Stomach smooth muscle (tissue), 2 donors: ENCODE results near the gene PROM2.

Experiments
- H3K27ac ChIP-seq: one replicate; pipeline ENCODE4 v1.7.0; 2013; ENCODE audit warnings: mild to moderate bottlenecking, low read length, inconsistent platforms
- H3K27me3 ChIP-seq, 2 donors: one replicate each; pipeline ENCODE4 v1.7.0; 2013; ENCODE audit warnings: low read length in 2 of 2; ENCODE audit not compliant: insufficient read depth in 2 of 2, control insufficient read depth in 1 of 2
- H3K36me3 ChIP-seq, 2 donors: one replicate each; pipeline ENCODE4 v1.7.0; 2013; ENCODE audit warnings: low read length in 2 of 2; ENCODE audit not compliant: control insufficient read depth in 2 of 2, insufficient read depth in 2 of 2
- H3K4me1 ChIP-seq: one replicate; pipeline ENCODE4 v1.7.0; 2013; ENCODE audit warnings: low read length; ENCODE audit not compliant: control insufficient read depth, insufficient read depth
- H3K4me3 ChIP-seq, 2 donors: one replicate each; pipeline ENCODE4 v1.7.0; 2013; ENCODE audit warnings: low read length in 2 of 2
- H3K9ac ChIP-seq, 2 donors: one replicate each; pipeline ENCODE4 v1.7.0; 2013; ENCODE audit warnings: low read length in 2 of 2, mild to moderate bottlenecking in 1 of 2
- H3K9me3 ChIP-seq, 2 donors: one replicate each; pipeline ENCODE4 v1.7.0; 2013; ENCODE audit warnings: low read length in 2 of 2; ENCODE audit not compliant: control insufficient read depth in 2 of 2
- donor health status: healthy.
- donor health status: Pancreatic carcinoma.

The PROM2 gene

GRCh38 chr2:95277246-95277906 lies 3.1 kb downstream of the PROM2 start:
- Histone ChIP-seq H3K4me1 (no peaks in the 10 kb centered on the region), H3K27ac (no peak overlapping the region), H3K27me3 (no peaks in the 10 kb centered on the region), H3K9me3 (no peaks in the 10 kb centered on the region), H3K4me3 (no peak overlapping the region), H3K9ac (no peak overlapping the region), H3K36me3 (no peaks in the 10 kb centered on the region)

DNA sequence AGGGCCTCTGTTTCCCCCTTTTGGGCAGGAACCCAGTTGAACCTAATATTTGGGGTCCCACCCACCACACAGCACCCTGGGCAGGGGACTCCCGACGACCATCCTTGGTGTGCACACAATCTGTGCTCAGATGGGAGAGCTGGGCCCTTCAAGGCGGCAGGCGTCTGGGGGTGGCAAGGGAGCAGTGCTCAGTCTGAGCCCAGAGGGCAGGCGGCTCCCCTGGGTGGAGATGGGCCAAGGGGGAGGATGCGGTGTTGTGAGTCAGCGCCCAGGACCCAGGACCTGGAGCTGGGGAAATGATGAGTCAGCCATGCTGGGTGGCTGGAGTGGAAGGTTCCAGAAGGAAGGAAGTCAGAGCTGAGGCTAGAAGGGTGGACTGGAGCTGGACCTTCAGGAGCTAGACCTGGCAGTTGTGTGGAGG lies 3.8 kb downstream of the PROM2 start:
- Histone ChIP-seq H3K9ac (no peak overlapping the region), H3K27ac (no peak overlapping the region), H3K36me3 (no peaks in the 10 kb centered on the region), H3K27me3 (no peaks in the 10 kb centered on the region), H3K4me3 (no peak overlapping the region), H3K9me3 (no peaks in the 10 kb centered on the region), H3K4me1 (no peaks in the 10 kb centered on the region)

DNA sequence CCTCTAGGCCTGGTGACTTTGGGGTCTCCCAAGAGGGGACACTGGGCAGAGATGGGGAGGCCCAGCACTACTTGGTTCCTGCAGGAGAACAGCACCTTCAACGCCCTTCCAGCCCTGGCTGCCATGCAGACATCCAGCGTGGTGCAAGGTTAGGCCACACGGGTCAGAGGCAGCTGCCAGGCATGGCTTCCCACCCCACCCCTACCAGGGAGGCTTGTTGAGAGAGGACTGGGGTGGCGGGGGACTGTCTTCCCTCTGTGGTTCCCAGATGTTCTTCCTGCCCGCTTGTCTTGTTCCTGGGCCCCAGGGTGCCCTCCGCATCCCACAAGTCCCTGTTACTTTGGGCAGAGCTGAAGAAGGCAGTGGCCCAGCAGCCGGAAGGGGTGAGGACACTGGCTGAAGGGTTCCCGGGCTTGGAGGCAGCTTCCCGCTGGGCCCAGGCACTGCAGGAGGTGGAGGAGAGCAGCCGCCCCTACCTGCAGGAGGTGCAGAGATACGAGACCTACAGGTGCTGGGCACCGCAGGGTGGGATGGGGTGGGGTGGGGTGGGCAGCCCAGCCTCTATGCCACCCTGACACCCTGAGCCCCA lies 4.5 kb downstream of the PROM2 start:
- Histone ChIP-seq H3K9ac (no peak overlapping the region), H3K4me1 (no peaks in the 10 kb centered on the region), H3K4me3 (no peak overlapping the region)

GRCh38 chr2:95279435-95280035 lies 5.3 kb downstream of the PROM2 start:
- H3K9me3 ChIP-seq: no peaks in the 10 kb centered on the region
- no peak overlapping the region for H3K27ac ChIP-seq
- no peaks in the 10 kb centered on the region for H3K4me1 ChIP-seq
- no peak overlapping the region for H3K9ac ChIP-seq
- no peaks in the 10 kb centered on the region for H3K27me3 ChIP-seq
- no peak overlapping the region for H3K4me3 ChIP-seq
- no peaks in the 10 kb centered on the region for H3K36me3 ChIP-seq

More for the DNA sequence above, 4.5 kb downstream of the PROM2 start:
- H3K27ac ChIP-seq: no peak overlapping the region
- no peaks in the 10 kb centered on the region for H3K27me3 ChIP-seq
- H3K36me3 ChIP-seq: no peaks in the 10 kb centered on the region
- H3K9me3 ChIP-seq: no peaks in the 10 kb centered on the region

DNA sequence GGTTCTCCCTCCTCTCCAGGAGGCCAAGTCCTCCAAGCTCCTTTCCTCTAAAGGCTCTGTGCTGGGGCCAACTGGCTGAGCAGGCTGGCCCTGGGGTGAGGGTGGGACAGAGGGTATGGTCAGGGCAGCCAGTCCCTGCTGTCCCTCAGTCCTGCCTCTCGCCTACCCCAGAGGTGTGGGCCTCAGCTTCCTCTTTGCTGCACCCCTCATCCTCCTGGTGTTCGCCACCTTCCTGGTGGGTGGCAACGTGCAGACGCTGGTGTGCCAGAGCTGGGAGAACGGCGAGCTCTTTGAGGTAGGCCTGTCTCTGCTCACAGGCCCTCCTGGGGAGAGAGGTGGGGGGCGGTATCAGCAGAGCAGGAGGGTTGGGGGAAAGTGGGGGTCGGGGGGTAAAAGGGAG lies 6.8 kb downstream of the PROM2 start:
- H3K27ac ChIP-seq: no peak overlapping the region
- H3K36me3 ChIP-seq: no peaks in the 10 kb centered on the region

DNA sequence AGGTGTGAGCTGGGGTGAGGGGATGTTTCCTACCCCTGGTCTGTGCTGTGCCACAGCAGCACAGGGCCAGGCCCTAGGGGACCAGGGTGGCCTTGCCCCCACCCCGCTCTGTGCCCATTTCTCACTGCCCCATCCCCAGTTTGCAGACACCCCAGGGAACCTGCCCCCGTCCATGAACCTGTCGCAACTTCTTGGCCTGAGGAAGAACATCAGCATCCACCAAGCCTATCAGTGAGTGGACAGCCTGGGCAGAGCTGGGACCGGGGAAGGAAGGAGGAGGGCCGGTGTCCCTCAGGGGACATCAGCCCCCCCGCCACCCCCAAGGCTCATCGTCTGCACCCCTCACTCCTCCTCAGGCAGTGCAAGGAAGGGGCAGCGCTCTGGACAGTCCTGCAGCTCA lies 7.5 kb downstream of the PROM2 start:
- H3K4me1 ChIP-seq: no peaks in the 10 kb centered on the region
- H3K27ac ChIP-seq: no peak overlapping the region
- H3K4me3 ChIP-seq: no peak overlapping the region
- H3K27me3 ChIP-seq: no peaks in the 10 kb centered on the region
- H3K9ac ChIP-seq: no peak overlapping the region
- H3K9me3 ChIP-seq: no peaks in the 10 kb centered on the region
- H3K36me3 ChIP-seq: no peaks in the 10 kb centered on the region

More for the DNA sequence above, 6.8 kb downstream of the PROM2 start:
- Histone ChIP-seq H3K9me3 (no peaks in the 10 kb centered on the region), H3K4me1 (no peaks in the 10 kb centered on the region), H3K4me3 (no peak overlapping the region), H3K9ac (no peak overlapping the region), H3K27me3 (no peaks in the 10 kb centered on the region)

DNA sequence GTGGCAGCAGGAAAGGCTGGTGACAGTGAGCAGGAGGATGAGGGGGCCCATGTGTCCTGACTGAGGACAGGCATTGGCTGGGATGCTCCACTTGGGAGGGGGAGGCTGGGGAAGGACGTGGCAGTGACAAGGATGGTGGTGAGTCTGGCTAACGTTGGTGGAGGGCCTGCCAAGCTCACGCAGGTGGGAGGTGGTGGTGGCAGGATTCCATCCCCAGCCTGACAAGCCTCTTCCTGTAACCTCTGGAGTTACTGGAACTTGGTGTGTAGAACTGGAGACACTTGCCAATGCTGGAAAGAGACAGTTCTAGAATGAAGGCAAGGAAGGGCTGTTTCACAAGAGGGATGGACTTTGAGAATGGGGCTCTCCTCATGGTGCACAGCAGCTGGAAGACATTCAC lies 8.2 kb downstream of the PROM2 start:
- no peaks in the 10 kb centered on the region for H3K9me3 ChIP-seq
- no peak overlapping the region for H3K27ac ChIP-seq
- no peaks in the 10 kb centered on the region for H3K27me3 ChIP-seq
- H3K4me3 ChIP-seq: no peak overlapping the region
- H3K4me1 ChIP-seq: no peaks in the 10 kb centered on the region
- H3K9ac ChIP-seq: no peak overlapping the region
- no peaks in the 10 kb centered on the region for H3K36me3 ChIP-seq

GRCh38 chr2:95283562-95283961 lies 9.3 kb downstream of the PROM2 start:
- no peak overlapping the region for H3K4me3 ChIP-seq
- no peak overlapping the region for H3K27ac ChIP-seq
- H3K36me3 ChIP-seq: no peaks in the 10 kb centered on the region
- no peaks in the 10 kb centered on the region for H3K4me1 ChIP-seq
- no peaks in the 10 kb centered on the region for H3K9me3 ChIP-seq
- H3K27me3 ChIP-seq: no peaks in the 10 kb centered on the region
- H3K9ac ChIP-seq: no peak overlapping the region

DNA sequence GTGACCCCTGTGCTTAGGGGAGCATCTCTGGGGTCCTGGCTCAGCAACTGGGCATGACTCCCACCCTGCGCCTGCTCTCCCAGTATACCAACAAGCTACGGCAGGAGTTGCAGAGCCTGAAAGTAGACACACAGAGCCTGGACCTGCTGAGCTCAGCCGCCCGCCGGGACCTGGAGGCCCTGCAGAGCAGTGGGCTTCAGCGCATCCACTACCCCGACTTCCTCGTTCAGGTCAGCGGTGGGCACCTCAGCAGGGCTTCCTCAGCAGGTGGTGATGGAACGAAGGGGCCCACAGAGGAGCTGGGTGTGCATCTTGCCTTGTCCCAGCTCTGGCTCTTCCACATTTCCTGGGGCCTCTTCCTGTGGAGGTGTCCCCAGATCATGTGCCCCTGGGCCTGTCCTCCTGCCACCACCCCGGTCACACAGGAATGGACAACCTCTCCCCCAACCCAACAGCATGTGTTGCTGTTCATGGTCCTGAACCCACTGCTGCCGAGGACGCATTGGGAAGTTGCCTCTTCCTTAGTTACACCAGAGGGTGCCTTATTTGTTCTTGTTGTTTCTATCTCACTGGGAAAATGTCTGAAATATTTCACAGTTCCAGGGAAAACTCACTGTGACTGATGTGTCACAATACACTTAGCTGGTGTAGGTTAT lies 10.8 kb downstream of the PROM2 start:
- Histone ChIP-seq H3K27me3 (no peaks in the 10 kb centered on the region), H3K9ac (no peak overlapping the region), H3K4me1 (no peaks in the 10 kb centered on the region), H3K4me3 (no peak overlapping the region), H3K27ac (no peak overlapping the region), H3K9me3 (no peaks in the 10 kb centered on the region), H3K36me3 (no peaks in the 10 kb centered on the region)

DNA sequence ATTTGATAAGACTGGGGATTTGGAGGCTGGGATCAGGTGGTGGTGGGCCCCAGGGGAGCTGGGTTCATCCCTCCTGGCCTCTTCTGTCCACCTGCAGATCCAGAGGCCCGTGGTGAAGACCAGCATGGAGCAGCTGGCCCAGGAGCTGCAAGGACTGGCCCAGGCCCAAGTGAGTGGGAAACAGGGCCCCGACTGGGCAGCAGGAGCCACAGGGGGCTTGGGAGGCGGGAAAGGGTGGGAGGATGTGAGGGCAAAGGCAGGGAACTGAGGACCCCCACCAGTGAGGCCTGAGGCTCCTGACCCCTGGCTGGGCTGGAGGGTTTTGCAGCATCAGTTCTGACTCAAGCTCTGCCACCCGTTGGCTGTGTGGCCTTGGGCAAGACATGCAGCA lies 11.3 kb downstream of the PROM2 start:
- Histone ChIP-seq H3K27ac (no peak overlapping the region), H3K4me3 (no peak overlapping the region), H3K9ac (no peak overlapping the region), H3K9me3 (peaks cover 0 to 3% of the 10 kb centered on the region in 2 donors), H3K27me3 (no peaks in the 10 kb centered on the region), H3K4me1 (no peaks in the 10 kb centered on the region), H3K36me3 (no peaks in the 10 kb centered on the region)

DNA sequence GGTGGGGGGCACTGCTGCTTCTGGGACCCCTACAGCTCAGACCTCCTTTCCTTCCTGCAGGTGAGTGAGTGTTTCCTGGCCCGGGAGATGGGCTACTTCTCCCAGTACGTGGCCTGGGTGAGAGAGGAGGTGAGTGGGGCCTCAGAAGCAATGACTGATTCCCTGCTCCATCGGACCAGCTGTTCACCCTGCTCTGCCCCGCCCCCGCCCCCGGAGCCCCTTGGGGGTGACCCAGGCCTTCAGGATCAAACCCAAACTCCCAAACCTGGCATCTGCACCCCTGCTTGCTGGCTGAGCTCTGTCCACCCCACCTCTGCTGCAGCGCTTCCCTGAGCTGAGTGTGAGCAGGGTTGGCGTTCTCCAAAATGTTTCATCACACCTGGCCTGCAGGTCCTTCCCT lies 13.1 kb downstream of the PROM2 start:
- Histone ChIP-seq H3K4me1 (no peaks in the 10 kb centered on the region), H3K27ac (no peak overlapping the region), H3K36me3 (no peaks in the 10 kb centered on the region), H3K9me3 (peaks cover 4 to 11% of the 10 kb centered on the region in 2 donors), H3K4me3 (no peak overlapping the region), H3K27me3 (no peaks in the 10 kb centered on the region), H3K9ac (no peak overlapping the region)
